Middle frontal gyrus (tissue), 1 donor: ENCODE results near the gene HTT.
"Not testable (repeated sequence)": the region's sequence is repeated elsewhere in the genome, so short reads cannot be mapped to it uniquely, and the experiment has no call there.

Source experiments
- DNase-seq: peaks from one replicate; pipeline ENCODE4 v3.0.0-alpha.2; 2015; ENCODE audit warnings: low spot score; ENCODE audit errors: extremely low spot score

HTT gene

DNA sequence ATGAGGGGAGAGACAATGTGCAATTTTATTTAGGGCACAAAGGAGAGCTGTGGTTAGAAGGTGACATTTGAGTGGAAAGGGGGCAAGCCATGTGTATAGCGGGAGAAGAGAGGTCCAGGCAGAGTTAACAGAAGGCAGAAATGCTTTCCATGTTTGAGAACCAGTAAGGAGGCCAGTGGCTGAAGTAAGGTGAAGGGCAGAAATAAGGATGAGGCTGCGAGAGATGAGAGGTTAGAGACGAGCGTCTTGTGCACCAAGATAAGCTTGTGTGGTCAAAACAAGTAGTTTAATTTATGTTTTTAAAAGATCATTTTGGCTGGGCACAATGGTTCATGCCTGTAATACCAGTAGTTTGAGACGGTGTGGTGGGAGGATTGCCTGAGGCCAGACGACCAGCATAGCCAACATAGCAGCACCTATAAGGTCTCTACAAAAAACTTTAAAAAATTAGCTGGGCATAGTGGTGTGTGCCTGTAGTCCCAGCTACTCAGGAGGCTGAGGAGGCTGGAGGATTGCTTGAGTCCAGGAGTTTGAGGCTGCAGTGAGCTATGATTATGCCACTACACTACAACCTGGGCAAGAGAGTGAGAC lies 8.5 kb downstream of the HTT start:
- DNase-seq = no peak

DNA sequence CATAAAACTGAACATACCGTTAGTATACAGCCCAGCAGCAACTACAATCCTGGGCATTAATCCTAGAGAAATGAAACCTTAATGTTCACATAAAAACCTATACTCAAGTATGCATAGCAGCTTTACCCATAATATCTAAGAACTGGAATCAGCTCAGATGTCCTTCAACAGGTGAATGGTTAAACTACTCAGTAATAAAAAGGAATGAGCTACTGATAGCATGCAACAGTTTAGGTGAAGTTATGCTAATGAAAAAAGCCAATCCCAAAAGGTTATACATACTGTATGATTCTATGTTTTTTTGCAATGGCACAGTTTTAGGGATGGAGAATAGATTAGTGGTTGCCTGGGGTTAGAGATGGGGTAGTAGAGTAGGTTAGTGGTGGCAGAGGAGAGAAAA lies 9.3 kb downstream of the HTT start:
- DNase-seq = no peak

DNA sequence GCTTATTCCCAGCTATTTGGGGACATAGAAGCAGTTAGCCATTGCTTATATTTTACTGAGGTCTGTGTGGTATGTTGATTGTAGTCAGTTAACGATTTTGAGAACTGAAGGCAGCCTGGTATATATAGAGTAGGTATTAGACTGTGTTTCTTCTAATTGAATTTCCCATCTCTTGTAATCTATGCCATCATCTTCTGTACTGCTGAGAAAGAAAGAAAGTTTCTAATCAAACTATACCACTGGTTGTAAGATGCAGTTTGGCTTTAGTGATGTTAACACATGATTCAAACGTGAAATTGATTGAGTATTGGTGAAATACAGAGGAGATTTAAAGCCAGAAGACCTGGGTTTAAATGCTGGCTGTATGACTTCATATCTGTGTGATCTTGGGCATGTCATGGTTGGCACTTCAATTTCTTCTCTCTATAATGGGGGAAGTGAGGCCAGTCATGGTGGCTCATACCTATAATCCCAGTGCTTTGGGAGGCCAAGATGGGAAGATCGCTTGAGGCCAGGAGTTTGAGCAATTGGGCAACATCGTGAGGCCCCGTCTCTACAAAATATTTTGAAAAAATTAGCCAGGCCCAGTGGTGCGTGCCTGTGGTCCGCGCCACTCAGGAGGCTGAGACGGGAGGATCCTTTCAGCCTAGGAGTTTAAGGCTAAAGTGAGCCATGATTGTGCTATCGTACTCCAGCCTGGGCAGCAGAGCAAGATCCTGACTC lies 11.6 kb downstream of the HTT start:
- no peak for DNase-seq

DNA sequence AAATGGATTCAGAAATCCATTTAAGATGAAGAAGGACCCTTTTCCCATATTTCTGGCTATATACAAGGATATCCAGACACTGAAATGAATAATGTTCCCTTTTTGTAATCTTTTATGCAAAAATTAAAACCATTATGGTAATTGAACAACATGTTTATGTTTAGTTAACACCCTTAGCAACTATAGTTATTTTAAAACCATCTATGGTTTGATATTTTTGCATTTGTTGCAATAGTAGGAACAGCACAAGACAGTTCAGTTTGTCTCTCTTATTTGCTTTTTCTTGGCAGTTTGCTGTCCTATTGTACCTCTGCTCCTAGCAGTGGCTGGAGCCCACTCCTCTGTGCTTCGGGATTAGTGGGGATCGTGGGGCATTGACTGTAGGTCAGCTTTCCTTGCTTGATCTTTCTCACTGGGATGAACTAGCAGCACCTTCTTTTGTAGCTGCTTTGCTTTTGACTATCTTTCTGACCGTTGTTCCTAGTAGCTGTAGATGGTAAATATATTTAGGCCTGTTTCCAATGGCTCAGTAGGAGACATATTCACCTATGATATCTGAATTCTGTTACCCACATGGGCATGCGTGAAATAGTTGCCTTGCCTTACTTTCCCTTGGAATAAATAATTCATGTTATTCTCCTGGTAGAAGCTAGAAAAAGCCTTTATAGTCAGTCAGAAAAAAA lies 12.8 kb downstream of the HTT start:
- DNase-seq = no peak

DNA sequence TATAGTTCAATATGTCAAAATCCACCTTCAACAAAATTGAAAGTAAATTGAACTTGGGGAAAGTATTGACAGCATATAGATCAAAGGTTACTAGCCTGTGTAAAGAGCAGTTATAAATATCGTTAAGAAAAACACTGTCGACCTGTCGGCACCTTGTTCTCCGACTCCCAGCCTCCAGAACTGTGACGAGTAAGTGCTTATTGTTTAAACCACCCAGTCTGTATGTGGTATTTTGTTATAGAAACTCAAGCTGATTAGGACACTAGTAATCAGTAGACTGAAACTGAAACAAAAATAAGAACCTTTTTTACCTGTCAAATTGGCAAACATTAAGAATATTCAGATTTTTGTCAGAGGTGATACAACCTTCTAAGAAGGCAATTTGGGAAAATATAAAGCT lies 17.0 kb downstream of the HTT start:
- DNase-seq = no peak

DNA sequence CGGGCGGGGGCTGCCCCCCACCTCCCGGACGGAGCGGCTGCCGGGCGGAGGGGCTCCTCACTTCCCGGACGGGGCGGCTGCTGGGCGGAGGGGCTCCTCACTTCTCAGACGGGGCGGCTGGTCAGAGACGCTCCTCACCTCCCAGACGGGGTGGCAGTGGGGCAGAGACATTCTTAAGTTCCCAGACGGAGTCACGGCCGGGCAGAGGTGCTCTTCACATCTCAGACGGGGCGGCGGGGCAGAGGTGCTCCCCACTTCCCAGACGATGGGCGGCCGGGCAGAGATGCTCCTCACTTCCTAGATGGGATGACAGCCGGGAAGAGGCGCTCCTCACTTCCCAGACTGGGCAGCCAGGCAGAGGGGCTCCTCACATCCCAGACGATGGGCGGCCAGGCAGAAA lies 20.2 kb downstream of the HTT start:
- not testable (repeated sequence) for DNase-seq

DNA sequence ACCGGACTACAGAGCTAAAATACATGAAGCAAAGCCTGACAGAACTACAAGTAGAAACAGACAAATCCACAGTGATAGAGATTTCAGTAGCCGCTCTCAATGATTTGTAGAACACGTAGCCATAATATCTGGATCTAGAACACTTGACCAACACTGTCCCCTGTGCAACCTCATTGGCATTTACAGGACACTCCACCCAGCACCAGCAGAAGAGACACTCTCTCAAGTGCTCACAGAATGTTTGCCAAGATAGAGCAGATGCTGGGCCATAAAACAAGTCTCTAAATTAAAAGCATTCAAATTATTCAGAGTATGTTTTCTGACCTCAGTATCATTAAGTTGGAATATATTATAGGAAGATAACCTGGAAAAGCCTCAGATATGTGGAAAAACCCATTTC lies 21.7 kb downstream of the HTT start:
- DNase-seq = no peak

DNA sequence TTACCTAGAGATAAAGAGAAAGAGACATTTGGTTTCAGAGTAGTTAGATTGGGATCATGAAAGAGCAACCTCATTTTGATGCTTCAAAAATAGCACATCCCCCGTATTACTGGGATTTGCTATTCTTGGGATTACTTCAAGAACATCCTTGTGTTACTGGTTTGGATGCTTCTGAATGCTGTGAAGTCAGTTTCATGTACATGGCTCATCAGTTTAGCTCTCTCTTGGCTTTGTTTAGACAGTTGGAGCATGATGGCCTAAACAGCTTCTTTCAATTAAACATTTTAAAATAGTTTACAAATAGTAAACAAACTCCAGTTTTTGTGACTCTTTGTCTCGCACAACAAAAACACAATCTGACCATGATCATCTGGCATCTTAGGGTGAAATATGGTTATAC lies 23.9 kb downstream of the HTT start:
- no peak for DNase-seq

DNA sequence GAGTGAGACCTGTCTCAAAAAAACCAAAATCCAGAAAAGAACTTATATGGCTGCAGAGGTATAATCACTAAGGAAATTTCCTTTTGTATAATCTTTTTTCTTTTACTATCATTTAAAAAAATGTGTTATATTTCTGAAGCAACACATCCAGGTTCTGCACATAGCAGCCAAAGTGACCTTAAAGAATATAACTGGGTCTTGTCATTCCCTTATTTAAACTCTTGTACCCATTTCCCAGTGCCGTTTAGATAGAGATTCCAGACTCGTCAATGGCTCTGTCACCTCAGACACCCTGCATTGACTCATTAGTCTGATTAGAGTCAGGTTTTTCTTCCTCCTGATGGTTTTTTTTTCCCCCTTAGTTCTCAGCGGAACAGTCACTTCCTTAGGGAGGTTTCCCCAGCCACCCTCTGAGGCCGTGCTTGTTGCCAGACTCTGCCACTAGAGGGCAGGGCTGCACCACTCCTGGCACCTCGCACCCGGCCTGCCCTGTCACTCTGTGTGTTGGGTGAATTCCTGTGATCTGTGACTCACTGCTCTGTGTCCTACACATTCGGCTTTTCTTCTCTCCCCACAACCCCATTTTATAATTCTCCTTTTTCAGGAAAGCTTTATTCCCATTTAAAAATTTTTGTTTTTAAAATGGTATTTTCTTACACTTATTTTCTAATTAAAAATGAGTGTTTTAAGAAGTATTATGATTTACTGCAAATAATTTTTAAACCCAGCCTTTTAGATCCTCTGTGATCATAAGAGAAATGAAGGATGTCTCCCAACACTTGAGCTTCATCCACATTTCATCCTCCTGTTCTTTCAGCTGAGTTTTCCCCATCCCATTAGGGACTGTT lies 32.1 kb downstream of the HTT start:
- DNase-seq = peak; percentile 61

DNA sequence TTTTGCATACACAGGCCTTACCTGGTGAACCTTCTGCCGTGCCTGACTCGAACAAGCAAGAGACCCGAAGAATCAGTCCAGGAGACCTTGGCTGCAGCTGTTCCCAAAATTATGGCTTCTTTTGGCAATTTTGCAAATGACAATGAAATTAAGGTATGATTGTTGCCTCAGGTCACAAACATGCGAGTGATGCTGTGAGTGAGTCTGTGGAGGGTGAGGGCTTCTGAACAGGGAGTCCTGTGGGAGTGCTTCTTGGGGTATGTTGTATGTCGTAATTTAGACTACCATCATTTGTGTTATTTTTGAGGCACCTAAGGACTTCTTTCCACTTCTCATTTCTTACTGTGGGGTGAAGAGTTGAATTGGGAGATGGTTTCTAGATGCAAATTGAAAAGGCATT lies 32.8 kb downstream of the HTT start:
- DNase-seq = no peak

DNA sequence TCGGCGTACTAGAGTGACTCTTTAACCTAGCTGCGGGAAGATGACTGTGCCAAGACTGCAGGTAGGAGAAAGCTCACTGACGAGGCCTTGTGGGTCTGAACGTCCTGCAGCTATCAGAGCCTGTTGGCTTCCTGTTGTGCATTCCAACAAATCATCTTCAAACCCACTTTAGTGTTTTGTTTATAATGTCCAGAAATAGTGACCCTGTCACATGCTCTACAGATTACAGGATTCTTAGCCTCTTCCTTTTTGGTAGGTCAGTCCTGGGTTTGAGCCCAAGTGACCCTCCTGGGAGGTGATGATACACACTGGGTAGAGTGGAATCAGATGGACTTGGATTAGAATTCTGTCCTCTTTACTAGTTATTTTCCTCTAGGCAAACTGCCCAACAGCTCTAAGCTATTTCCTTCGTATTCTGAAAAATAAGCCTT lies 33.2 kb downstream of the HTT start:
- DNase-seq = no peak

DNA sequence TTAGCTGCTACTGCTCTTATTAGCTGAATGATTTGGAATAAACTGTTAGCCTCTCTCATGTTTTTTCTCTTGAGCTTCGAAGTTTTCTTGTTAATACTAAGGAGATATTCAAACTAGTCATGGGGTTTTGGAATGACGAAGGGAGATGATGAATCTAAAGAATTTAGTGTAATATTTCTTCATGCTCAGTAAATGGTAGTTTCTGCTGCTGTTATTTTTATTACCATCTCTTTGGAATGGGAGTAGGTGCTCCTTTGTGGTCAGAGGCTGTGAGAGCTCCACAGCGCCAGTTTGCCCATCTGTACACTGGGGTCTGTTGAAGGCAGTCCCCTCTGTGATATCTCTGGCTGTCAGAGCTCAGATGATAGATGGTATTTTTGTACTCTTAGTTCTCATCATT lies 33.7 kb downstream of the HTT start:
- DNase-seq = no peak

DNA sequence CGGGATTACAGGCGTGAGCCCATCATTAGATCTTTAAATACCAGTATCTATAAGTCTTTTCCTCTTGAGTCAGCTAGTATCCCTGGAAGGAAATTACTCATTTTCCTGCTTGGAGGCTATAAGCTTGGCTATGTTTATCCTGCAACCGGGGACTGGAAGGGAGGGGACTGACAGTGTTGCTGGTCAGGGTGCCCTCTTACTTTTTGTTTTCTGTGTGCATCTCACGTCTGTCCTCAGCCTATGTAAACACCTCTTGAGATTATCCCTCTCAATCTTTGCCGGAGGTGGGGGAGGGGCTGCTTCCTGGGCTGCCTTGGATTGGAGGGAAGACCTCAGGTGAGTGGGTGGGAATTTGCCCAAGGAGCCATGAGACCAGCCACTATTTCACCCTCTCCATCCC lies 37.0 kb downstream of the HTT start:
- DNase-seq = no peak

DNA sequence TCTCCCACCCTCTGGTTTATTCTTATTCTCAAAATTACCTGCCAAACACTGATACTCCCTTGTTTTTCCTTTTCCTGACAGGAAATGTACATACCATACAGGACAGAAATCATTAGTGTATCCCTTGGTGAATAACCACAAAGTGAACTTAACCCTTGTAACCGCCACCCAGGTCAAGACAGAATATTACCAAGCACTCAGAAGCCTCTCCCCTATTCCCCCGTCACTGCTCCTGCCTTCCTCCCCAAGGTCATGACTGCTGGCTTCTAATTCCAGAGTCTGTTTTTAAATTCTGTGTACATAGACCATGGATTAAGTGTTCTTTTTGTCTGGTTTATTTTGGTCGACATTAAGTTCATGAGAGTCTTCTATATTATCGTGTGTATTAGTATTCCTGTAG lies 37.7 kb downstream of the HTT start:
- DNase-seq = no peak

DNA sequence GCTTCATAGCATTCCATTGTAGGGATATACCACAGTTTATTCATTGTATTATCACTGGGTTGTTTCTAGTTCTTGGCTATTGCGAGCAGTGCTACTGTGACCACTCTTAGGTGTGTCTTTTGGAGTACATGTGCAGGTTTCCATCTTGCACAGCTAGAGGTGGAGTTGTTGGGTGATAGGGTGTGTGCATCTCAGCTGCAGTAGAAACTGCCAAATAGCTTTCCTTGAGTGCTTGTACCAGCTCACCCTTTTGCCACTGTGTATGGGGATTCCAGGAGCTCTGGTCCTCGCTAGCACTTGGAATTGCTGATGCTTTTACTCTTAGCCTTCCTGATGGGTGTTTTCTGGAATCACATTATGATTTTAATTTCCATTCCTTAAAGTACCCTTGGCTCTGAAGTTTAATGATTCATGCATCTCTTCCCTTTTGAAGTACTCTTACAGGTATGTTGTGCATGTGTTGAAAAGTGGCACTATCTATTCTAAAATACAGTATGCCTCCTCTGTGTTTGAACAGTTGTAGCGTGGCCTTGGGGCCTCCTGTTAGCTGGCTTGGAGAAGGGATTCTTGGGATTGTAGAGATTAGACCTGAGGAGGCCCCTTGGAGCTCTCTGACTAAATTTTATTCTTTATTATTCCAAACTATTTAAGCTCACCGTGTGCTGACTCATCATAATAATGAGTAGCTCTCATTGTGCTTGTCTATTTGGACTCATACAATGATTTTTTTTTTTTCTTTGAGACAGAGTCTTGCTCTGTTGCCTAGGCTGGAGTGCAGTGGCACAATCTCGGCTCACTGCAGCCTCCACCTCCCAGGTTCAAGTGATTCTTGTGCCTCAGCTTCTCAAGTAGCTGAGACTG lies 38.4 kb downstream of the HTT start:
- no peak for DNase-seq

DNA sequence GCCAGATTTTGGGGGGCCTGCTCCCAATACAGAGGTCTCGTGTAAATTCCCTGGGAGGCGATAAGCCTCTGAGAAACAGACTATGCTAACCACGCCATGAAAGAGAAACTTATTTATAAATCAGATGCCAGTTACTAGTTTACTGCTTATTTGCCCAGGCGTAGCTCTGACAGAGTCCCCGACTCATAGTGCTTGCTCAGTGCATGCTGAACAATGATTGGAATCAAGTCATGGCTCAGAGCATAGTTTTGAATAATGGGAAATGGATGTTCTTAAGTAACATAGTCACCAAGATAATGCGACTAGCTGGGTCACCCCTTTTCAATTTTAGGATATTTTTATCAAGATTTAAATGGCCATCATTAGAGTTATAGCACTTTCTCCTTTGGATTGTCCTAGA lies 39.9 kb downstream of the HTT start:
- no peak for DNase-seq

DNA sequence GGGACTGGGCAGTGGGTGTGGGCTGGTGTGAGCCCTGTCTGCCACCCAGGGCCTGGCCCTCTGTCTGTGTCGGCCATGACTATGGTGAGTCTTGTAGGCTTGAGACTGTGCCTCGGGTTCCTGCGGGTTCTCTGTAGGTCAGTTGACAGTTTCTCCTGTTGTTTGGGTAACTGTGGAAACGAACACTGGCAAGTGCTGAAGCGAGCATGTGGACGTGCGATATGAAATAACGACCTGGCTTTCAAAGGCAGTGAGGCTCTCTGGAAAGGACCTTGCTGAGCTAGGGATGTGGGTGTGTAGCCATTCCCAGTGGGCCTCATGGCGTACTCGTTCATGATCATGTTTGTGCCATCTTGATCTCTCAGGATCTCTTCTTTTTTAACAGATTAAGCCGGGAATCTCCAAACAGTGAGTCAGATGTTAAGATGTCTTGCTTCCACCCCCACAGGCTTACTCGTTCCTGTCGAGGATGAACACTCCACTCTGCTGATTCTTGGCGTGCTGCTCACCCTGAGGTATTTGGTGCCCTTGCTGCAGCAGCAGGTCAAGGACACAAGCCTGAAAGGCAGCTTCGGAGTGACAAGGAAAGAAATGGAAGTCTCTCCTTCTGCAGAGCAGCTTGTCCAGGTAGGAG lies 41.3 kb downstream of the HTT start:
- no peak for DNase-seq

DNA sequence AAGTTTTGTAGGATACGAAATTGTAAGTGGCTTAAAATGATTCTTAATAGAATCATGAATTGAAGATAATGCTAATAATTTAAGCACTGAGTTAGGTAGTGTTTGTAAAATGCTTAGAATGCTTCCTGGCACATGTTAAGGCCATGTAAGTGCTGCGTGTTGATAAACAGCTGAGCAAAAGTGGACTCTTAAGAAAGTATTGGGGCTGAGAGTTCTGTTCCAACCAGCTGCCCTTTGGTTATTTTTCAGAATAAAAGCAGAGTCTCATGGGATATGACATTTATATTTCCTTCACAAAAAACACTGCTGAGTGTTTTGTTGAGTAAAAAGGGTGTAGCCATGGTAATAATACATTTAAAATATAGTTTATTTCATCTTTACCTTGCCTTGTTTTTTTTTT lies 42.5 kb downstream of the HTT start:
- no peak for DNase-seq

DNA sequence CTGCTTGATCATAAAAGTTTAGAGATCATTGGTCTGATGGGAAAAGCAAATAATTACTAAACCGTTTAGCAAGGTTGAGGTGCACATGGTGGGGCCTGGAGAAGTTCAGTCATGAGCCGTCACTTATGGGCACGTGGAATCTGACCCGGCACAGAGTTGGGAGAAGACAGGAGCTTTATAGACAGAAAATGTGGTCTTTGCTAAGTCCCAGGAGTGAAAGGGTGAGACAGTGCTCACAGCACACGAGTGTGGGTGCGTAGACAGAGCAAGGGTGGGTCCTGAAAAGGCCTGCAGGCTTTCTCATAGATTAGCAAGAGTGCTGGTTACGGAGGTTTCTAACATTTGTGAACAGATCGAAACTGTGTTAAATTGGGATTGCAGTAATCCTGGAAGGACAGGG lies 43.8 kb downstream of the HTT start:
- DNase-seq = no peak

DNA sequence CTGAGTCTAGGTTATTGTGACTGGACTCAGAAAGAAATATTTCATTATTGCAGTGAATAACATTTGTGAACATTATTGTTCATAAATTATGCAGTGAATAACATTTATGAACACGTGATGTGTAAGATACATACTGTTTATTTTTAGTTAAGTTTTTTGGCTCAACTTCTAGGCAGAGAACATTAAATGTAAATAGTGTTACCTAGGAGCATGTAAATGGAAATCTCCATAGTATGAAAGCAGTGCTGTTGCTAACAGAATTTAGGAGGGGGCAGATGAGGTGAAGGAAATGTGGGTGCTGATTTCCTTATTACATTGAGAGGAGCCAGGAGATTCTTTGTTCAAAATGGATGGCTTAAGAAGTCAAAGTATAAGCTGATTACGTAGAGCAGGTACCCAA lies 45.0 kb downstream of the HTT start:
- DNase-seq = no peak

DNA sequence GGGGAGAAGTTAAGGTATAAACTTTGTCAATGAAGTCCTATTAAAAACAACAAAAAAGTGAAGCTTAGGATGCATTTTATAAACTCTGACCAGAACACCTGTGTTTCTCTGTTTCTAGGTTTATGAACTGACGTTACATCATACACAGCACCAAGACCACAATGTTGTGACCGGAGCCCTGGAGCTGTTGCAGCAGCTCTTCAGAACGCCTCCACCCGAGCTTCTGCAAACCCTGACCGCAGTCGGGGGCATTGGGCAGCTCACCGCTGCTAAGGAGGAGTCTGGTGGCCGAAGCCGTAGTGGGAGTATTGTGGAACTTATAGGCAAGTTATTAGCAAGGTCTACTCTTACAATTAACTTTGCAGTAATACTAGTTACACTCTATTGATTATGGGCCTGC lies 46.6 kb downstream of the HTT start:
- no peak for DNase-seq
